IMR-90 (cell line): ENCODE data around the gene RPS6KA4. TPM values are rescaled to one million over a fixed set of nuclear protein-coding genes. Genes with fewer than 3 reads are reported as not detected.

Source experiments
- ATAC-seq: fragments of 200-7000 bp; cut with Tn5 transposase; 2 replicates; pipeline ENCODE4 v1.9.1; 2020; ENCODE audit warnings: low read depth, mild to moderate bottlenecking, moderate library complexity
- BruUV-seq: library from RNA; stranded (reverse); fragments of 400-500 nt; replicated peaks from 2 replicates; lab custom pipeline; 2021; lab: Mats Ljungman, UMichigan
- CTCF ChIA-PET: fragments of 300-600 bp; formaldehyde crosslinking; extraction: SDS; loops from one replicate; lab custom pipeline; 2021; ENCODE audit warnings: antibody characterized with exemption; lab: Yijun Ruan, JAX
- POLR2A ChIA-PET: fragments of 300-600 bp; sonication (Branson Sonifier 250); formaldehyde crosslinking; loops from one replicate; lab custom pipeline; 2022; ENCODE audit warnings: antibody characterized with exemption; ENCODE audit not compliant: unreplicated experiment; lab: Charles Lee
- DNase-seq: peaks from one replicate; pipeline ENCODE4 v3.0.0; 2013
- H2AFZ ChIP-seq: replicated peaks from 2 replicates; pipeline ENCODE3; 2013; ENCODE audit warnings: low read length, mild to moderate bottlenecking; ENCODE audit not compliant: poor library complexity
- H2AK5ac ChIP-seq: 2 replicates; pipeline ENCODE4 v1.6.1; 2013; ENCODE audit warnings: low read depth, low read length, inconsistent platforms
- H2AK9ac ChIP-seq: replicated peaks from 2 replicates; pipeline ENCODE3; 2013; ENCODE audit warnings: mild to moderate bottlenecking, low read depth, low read length, moderate library complexity; ENCODE audit not compliant: poor library complexity
- H2BK120ac ChIP-seq: 2 replicates; pipeline ENCODE4 v1.6.1; 2013; ENCODE audit warnings: low read depth, low read length, inconsistent platforms
- H2BK15ac ChIP-seq: 3 replicates; pipeline ENCODE4 v1.6.1; 2013; ENCODE audit warnings: low read depth, low read length, inconsistent platforms
- H2BK20ac ChIP-seq: 2 replicates; pipeline ENCODE4 v1.6.1; 2013; ENCODE audit warnings: low read depth, mild to moderate bottlenecking, inconsistent platforms, low read length, moderate library complexity
- H2BK5ac ChIP-seq: 2 replicates; pipeline ENCODE4 v1.6.1; 2013; ENCODE audit warnings: mild to moderate bottlenecking, low read depth, low read length, inconsistent platforms; ENCODE audit not compliant: poor library complexity, severe bottlenecking
- H3K14ac ChIP-seq: replicated peaks from 2 replicates; pipeline ENCODE4 v1.6.1; 2013; ENCODE audit warnings: low read depth, low read length, inconsistent platforms
- H3K18ac ChIP-seq: 2 replicates; pipeline ENCODE4 v1.6.1; 2013; ENCODE audit warnings: low read depth, low read length, control low read depth
- H3K23ac ChIP-seq: 2 replicates; pipeline ENCODE4 v1.6.1; 2013; ENCODE audit warnings: low read depth, low read length, inconsistent platforms
- H3K27ac ChIP-seq: 2 replicates; pipeline ENCODE4 v1.5.1; 2013; ENCODE audit warnings: mild to moderate bottlenecking, control low read depth, low read length; ENCODE audit not compliant: insufficient read depth
- H3K27me3 ChIP-seq: 2 replicates; pipeline ENCODE4 v1.6.1; 2013; ENCODE audit warnings: low read length; ENCODE audit not compliant: control insufficient read depth, insufficient read depth
- H3K36me3 ChIP-seq: 2 replicates; pipeline ENCODE4 v1.6.1; 2013; ENCODE audit warnings: low read length, mixed read lengths; ENCODE audit not compliant: control insufficient read depth, insufficient read depth
- H3K4ac ChIP-seq: 2 replicates; pipeline ENCODE4 v1.6.1; 2013; ENCODE audit warnings: low read depth, low read length, inconsistent platforms
- H3K4me1 ChIP-seq: 2 replicates; pipeline ENCODE4 v1.6.1; 2013; ENCODE audit warnings: low read length, mixed read lengths; ENCODE audit not compliant: control insufficient read depth, insufficient read depth
- H3K4me2 ChIP-seq: 2 replicates; pipeline ENCODE4 v1.6.1; 2013; ENCODE audit warnings: low read depth, mild to moderate bottlenecking, control low read depth, low read length, moderate library complexity
- H3K4me3 ChIP-seq: 2 replicates; pipeline ENCODE4 v1.5.1; 2013; ENCODE audit warnings: low read depth, mild to moderate bottlenecking, control low read depth, low read length, moderate library complexity; ENCODE audit not compliant: insufficient read depth
- H3K56ac ChIP-seq: 2 replicates; pipeline ENCODE4 v1.6.1; 2013; ENCODE audit warnings: low read length, inconsistent platforms; ENCODE audit not compliant: insufficient read depth; ENCODE audit errors: extremely low read depth
- H3K79me1 ChIP-seq, 2 experiments: 2 replicates each; pipeline ENCODE4 v1.6.1; 2013; ENCODE audit warnings: low read length in 2 of 2, inconsistent platforms in 1 of 2, low read depth in 1 of 2
- H3K9ac ChIP-seq: 2 replicates; pipeline ENCODE4 v1.6.1; 2013; ENCODE audit warnings: low read depth, low read length, control low read depth
- H3K9me1 ChIP-seq: 2 replicates; pipeline ENCODE4 v1.6.1; 2013; ENCODE audit warnings: low read length, inconsistent platforms; ENCODE audit not compliant: insufficient read depth
- H3K9me3 ChIP-seq: 2 replicates; pipeline ENCODE4 v1.6.1; 2013; ENCODE audit warnings: low read length; ENCODE audit not compliant: control insufficient read depth, insufficient read depth
- H4K20me1 ChIP-seq: 2 replicates; pipeline ENCODE4 v1.6.1; 2013; ENCODE audit warnings: low read length, inconsistent platforms; ENCODE audit not compliant: insufficient read depth
- H4K5ac ChIP-seq: 2 replicates; pipeline ENCODE4 v1.6.1; 2013; ENCODE audit warnings: mild to moderate bottlenecking, low read depth, low read length, control low read depth
- H4K8ac ChIP-seq, 2 experiments: 2 replicates each; pipeline ENCODE4 v1.6.1; 2013; ENCODE audit warnings: low read depth in 2 of 2, low read length in 2 of 2, control low read depth in 1 of 2, inconsistent platforms in 1 of 2
- H4K91ac ChIP-seq: 2 replicates; pipeline ENCODE4 v1.6.1; 2013; ENCODE audit warnings: low read depth, low read length, inconsistent platforms; ENCODE audit not compliant: insufficient read depth
- BHLHE40 ChIP-seq: fragments of 150-350 bp; IDR thresholded peaks from 2 replicates; pipeline ENCODE4 v1.6.1; 2016; ENCODE audit warnings: mild to moderate bottlenecking, low read depth, low read length
- CHD1 ChIP-seq: IDR thresholded peaks from 2 replicates; pipeline ENCODE4 v1.6.1; 2012; ENCODE audit warnings: low read depth, low read length, improper control_type of control experiment
- CTCF ChIP-seq: conservative IDR thresholded peaks from 2 replicates; pipeline ENCODE4 v1.5.1; 2012; ENCODE audit warnings: mild to moderate bottlenecking, low read depth, low read length, improper control_type of control experiment
- FOS ChIP-seq: fragments of 150-350 bp; IDR thresholded peaks from 2 replicates; pipeline ENCODE4 v1.6.1; 2016; ENCODE audit warnings: low read depth, low read length
- MAZ ChIP-seq: IDR thresholded peaks from 2 replicates; pipeline ENCODE4 v1.6.1; 2012; ENCODE audit warnings: low read depth, mild to moderate bottlenecking, low read length, improper control_type of control experiment, moderate library complexity, borderline replicate concordance
- NFE2L2 ChIP-seq: fragments of 150-350 bp; IDR thresholded peaks from 2 replicates; pipeline ENCODE4 v1.6.1; 2016; ENCODE audit warnings: low read depth, mild to moderate bottlenecking, low read length
- POLR2A ChIP-seq: IDR thresholded peaks from 2 replicates; pipeline ENCODE4 v1.6.1; 2012; ENCODE audit warnings: mild to moderate bottlenecking, low read depth, low read length
- RAD21 ChIP-seq: IDR thresholded peaks from 2 replicates; pipeline ENCODE4 v1.6.1; 2012; ENCODE audit warnings: low read length, improper control_type of control experiment
- RCOR1 ChIP-seq: IDR thresholded peaks from 2 replicates; pipeline ENCODE4 v1.6.1; 2012; ENCODE audit warnings: mild to moderate bottlenecking, low read length, improper control_type of control experiment; ENCODE audit not compliant: insufficient replicate concordance
- RFX5 ChIP-seq: IDR thresholded peaks from 2 replicates; pipeline ENCODE4 v1.8.0; 2012; ENCODE audit warnings: low read depth, mild to moderate bottlenecking, low read length, moderate library complexity
- WGBS, 2 experiments: methylation state at CpG; one replicate each; pipeline versions ENCODE4 v1.1.5 to v1.1.7; 2013; ENCODE audit warnings: missing lambda C conversion rate in 2 of 2; ENCODE audit not compliant: insufficient read length in 1 of 2; ENCODE audit errors: extremely low coverage in 2 of 2; 5-methylcytosine and 5-hydroxymethylcytosine counted together
- dilution Hi-C: fragments of 300-500 bp; cut with HindIII; formaldehyde crosslinking; loops from one replicate; pipeline ENCODE4 v1.14.3; 2018; ENCODE audit warnings: low sequenced_read_pairs; ENCODE audit not compliant: unreplicated experiment
- in situ Hi-C: fragments of 300-500 bp; cut with MboI; formaldehyde crosslinking; loops from 3 replicates; pipeline ENCODE4 v1.14.3; 2019; ENCODE audit warnings: low sequenced_read_pairs, inconsistent platforms, mixed read lengths
- intact Hi-C: fragments of 100-400 bp; cut with micrococcal nuclease; formaldehyde crosslinking; loops from 2 replicates; pipeline ENCODE4 v1.10.0; 2022
- polyA plus RNA-seq, 3 experiments: library from polyadenylated mRNA; depleted of rRNA; stranded (reverse); fragments of >200 nt; gene quantifications; 2 replicates each; pipeline ENCODE4 v1.2.3, GENCODE V29; 2012; ENCODE audit warnings: low replicate concordance in 1 of 3
- total RNA-seq: library from RNA; depleted of rRNA; stranded (reverse); fragments of >200 nt; gene quantifications from 2 replicates; pipeline ENCODE4 v1.2.3, GENCODE V29; 2012
- TF ChIP-seq, protein P1 (sequence below): fragments of 150-350 bp; IDR thresholded peaks from 2 replicates; pipeline ENCODE4 v1.6.1; 2016; ENCODE audit warnings: low read depth, mild to moderate bottlenecking, low read length, moderate library complexity, borderline replicate concordance

Gene RPS6KA4
- total and polyA plus RNA-seq, 2 of the 4 experiments (the other 2 are of a cell fraction) = 38.8 to 52.9 TPM

- no peak overlapping the region for H2BK120ac ChIP-seq
Measured at GRCh38 chr11:64361659-64362058, 2.7 kb downstream of the RPS6KA4 start.

More at GRCh38 chr11:64361659-64362058, 2.7 kb downstream of the RPS6KA4 start:
- H3K4me1 ChIP-seq = peaks cover 21% of the 10 kb centered on the region
- no peak overlapping the region for H2BK5ac ChIP-seq
- dilution Hi-C loops (no loop called here), intact Hi-C loops (no loop called here), in situ Hi-C loops (no loop called here)
- peaks cover 40% of the 10 kb centered on the region for H3K36me3 ChIP-seq
- H3K27ac ChIP-seq = no peak overlapping the region
- no peaks in the 10 kb centered on the region for H4K20me1 ChIP-seq
- no peak overlapping the region for H3K23ac ChIP-seq
- no peak overlapping the region for H2AK5ac ChIP-seq
- no peaks in the 10 kb centered on the region for H3K9me3 ChIP-seq
- H2AK9ac ChIP-seq = no peak overlapping the region
- no TSS peak for BruUV-seq
- H3K9ac ChIP-seq = no peak overlapping the region
- H2BK15ac ChIP-seq = no peak overlapping the region
- H4K91ac ChIP-seq = no peak overlapping the region
- no peak overlapping the region for H3K18ac ChIP-seq
- H3K27me3 ChIP-seq = no peaks in the 10 kb centered on the region
- TF ChIP-seq CHD1 = no peak
- TF ChIP-seq FOS = no peak
- no peak for TF ChIP-seq RCOR1
- TF ChIP-seq CTCF = no peak
- no peak for TF ChIP-seq MAZ
- TF ChIP-seq, protein P1, sequence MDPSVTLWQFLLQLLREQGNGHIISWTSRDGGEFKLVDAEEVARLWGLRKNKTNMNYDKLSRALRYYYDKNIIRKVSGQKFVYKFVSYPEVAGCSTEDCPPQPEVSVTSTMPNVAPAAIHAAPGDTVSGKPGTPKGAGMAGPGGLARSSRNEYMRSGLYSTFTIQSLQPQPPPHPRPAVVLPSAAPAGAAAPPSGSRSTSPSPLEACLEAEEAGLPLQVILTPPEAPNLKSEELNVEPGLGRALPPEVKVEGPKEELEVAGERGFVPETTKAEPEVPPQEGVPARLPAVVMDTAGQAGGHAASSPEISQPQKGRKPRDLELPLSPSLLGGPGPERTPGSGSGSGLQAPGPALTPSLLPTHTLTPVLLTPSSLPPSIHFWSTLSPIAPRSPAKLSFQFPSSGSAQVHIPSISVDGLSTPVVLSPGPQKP = no peak
- no peak for TF ChIP-seq RFX5
- TF ChIP-seq BHLHE40 = no peak
- no peak for TF ChIP-seq NFE2L2
- no peak for TF ChIP-seq RAD21
- TF ChIP-seq POLR2A = no peak
- 96% methylated on average over 4 of the region's 18 CpGs; no CpG with 5 or more reads in 1 of the 2 experiments for WGBS, 2 experiments
- H4K8ac ChIP-seq = no peak overlapping the region
- H3K9me1 ChIP-seq = peaks cover 17% of the 10 kb centered on the region
- no peak overlapping the region for H3K4me2 ChIP-seq
- H4K5ac ChIP-seq = no peak overlapping the region
- POLR2A ChIA-PET = no interaction called here
- H3K4ac ChIP-seq = no peak overlapping the region
- DNase-seq = no peak
- peaks cover 8 to 72% of the 10 kb centered on the region in 2 experiments for H3K79me1 ChIP-seq
- H2BK20ac ChIP-seq = no peak overlapping the region
- no peak overlapping the region for H3K4me3 ChIP-seq
- H3K14ac ChIP-seq = no peak overlapping the region
- no peak overlapping the region for H3K56ac ChIP-seq
- no peak for ATAC-seq
- no peak overlapping the region for H2AFZ ChIP-seq
- CTCF ChIA-PET = no interaction called here
